Measurements from ENCODE around the gene ZNF813.
"Not testable (repeated sequence)": the region's sequence is repeated elsewhere in the genome, so short reads cannot be mapped to it uniquely, and the experiment has no call there.

The ZNF813 gene

GRCh38 chr19:53467485-53468262, at the start of gene ZNF813:
TSS of gene ZNF813 (plus strand) at chr19:53467733. CDS start at chr19:53483823, 16,090 bp downstream.
- in situ Hi-C loops (cut with MboI; ENCODE audit: low sequenced_read_pairs): no loop called here

DNA sequence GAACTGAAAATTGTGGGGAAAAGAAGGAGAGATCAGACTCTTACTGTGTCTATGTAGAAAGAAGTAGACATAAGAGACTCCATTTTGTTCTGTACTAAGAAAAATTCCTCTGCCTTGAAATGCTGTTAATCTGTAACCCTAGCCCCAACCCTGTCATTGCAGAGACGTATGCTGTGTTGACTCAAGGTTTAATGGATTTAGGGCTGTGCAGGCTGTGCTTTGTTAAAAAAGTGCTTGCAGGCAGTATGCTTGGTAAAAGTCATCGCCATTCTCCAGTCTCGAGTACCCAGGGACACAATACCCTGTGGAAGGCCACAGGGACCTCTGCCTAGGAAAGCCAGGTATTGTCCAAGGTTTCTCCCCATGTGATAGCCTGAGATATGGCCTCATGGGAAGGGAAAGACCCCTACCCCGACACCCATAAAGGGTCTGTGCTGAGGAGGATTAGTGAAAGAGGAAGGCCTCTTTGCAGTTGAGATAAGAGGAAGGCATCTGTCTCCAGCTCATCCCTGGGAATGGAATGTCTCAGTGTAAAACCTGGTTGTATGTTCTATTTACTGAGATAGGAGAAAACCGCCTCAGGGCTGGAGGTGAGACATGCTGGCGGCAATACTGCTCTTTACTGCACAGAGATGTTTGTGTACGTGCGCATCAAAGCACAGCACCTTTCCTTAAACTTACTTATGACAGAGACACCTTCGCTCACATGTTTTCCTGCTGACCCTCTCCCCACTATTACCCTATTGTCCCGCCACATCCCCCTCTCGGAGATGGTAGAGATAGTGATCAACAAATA, 46.8 kb upstream of the ZNF813 start:
- in situ Hi-C loops (cut with MboI; ENCODE audit: low sequenced_read_pairs): not testable (repeated sequence)

DNA sequence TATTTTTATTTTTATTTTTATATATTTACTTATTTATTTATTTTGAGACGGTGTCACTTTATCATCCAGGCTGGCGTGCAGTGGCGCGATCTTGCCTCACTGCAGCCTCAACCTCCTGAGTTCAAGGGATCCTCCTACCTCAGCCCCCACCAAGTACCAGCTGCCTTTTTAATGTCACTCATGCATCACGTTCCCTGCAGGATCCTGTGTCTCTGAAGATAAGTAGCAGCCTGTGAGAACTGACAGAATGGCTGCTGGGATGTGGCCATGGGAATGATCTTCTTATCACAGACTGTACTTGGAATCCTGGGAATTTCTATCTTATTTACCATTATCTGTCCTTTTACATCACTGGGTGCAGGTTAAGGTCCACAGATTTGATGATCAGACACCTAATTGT, 45.0 kb upstream of the ZNF813 start:
- in situ Hi-C loops (cut with MboI; ENCODE audit: low sequenced_read_pairs): no loop called here

GRCh38 chr19:53423074-53423473, 44.5 kb upstream of the ZNF813 start:
- in situ Hi-C loops (cut with MboI; ENCODE audit: low sequenced_read_pairs): not testable (repeated sequence)

- in situ Hi-C loops (cut with MboI; ENCODE audit: low sequenced_read_pairs): not testable (repeated sequence)
Observed at GRCh38 chr19:53423680-53424079, 43.9 kb upstream of the ZNF813 start.

- in situ Hi-C loops (cut with MboI; ENCODE audit: low sequenced_read_pairs): no loop called here
Observed at GRCh38 chr19:53424968-53425597, 42.5 kb upstream of the ZNF813 start.

DNA sequence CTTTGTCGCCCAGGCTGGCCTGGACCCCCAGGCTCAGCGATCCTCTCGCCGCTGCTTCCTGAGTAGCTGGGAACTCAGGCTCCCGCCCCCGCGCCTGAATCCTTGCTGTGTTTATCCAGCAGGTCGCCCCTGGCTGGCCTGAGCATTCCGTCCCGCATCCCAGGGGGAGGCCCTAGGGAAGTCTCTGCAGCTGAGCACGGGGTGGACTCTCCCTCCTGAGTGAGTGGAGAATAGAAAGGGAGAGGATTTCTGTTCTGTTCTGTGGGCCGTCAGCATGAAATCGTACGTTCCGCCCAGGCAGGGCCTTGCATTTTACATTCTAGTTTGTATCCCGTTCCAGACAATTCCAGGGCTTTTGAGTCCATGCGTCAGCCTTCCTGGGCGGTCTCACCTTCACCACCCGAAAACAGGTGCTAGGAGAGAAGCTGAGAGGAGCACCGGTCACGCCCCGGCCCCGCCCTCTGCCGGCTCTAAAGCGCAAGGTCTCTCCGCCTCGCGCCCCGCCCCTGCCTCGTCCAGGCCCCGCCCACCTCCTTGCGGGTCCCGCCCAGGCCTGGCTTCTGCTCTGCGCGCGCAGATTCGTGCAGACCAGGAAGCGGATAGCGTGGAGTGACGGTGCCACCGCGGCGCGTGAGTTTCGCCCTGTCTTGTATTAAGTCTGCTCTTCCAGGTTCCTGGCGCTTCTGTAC, 36.0 kb upstream of the ZNF813 start, which contains the start of gene ZNF761:
Gene ZNF761 (plus strand): TSS at position 586 of the 689 bp plus-strand sequence. CDS start 15,285 bp downstream, outside the sequence.
- in situ Hi-C loops (cut with MboI; ENCODE audit: low sequenced_read_pairs): no loop called here

GRCh38 chr19:53432088-53432661, 35.4 kb upstream of the ZNF813 start:
- in situ Hi-C loops (cut with MboI; ENCODE audit: low sequenced_read_pairs): no loop called here

GRCh38 chr19:53443809-53444208, 23.7 kb upstream of the ZNF813 start:
- in situ Hi-C loops (cut with MboI; ENCODE audit: low sequenced_read_pairs): not testable (repeated sequence)

- in situ Hi-C loops (cut with MboI; ENCODE audit: low sequenced_read_pairs): not testable (repeated sequence)
Observed at GRCh38 chr19:53447196-53447595, 20.3 kb upstream of the ZNF813 start.

GRCh38 chr19:53455828-53456227, 11.7 kb upstream of the ZNF813 start:
- in situ Hi-C loops (cut with MboI; ENCODE audit: low sequenced_read_pairs): no loop called here

- in situ Hi-C loops (cut with MboI; ENCODE audit: low sequenced_read_pairs): not testable (repeated sequence)
Observed at GRCh38 chr19:53460131-53460721, 7.3 kb upstream of the ZNF813 start.

GRCh38 chr19:53461866-53462265, 5.7 kb upstream of the ZNF813 start:
- in situ Hi-C loops (cut with MboI; ENCODE audit: low sequenced_read_pairs): no loop called here

GRCh38 chr19:53462861-53463260, 4.7 kb upstream of the ZNF813 start:
- in situ Hi-C loops (cut with MboI; ENCODE audit: low sequenced_read_pairs): no loop called here

- in situ Hi-C loops (cut with MboI; ENCODE audit: low sequenced_read_pairs): no loop called here
Observed at GRCh38 chr19:53463263-53463662, 4.3 kb upstream of the ZNF813 start.

DNA sequence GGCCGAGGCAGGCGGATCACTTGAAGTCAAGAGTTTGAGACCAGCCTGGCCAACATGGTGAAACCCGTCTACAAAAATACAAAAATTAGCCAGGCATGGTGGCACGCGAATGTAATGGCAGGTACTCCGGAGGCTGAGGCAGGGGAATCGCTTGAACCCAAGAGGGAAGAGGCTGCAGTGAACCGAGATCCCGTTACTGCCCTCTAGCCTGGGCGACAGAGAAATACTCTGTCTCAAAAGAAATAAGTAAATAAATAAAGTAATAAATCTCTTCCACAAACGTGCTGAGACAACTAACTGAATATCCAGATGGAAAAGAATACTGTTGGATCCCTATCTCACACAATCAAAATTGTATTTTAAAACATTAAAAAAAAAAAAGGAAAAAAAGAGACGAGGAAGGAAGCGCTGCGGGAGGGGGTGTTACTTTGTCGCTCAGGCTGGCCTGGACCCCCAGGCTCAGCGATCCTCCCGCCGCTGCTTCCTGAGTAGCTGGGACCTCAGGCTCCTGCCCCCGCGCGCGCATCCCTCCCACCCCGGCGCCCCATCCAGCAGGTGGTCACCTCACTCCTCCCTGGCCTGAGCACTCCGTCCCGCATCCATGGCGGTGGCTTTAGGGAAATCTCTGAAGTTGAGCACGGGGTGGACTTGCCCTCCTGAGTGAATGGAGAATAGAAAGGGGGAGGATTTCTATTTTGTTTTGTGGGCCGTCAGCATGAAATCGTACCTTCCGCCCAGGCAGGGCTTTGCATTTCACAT, 628 bp upstream of the ZNF813 start:
- in situ Hi-C loops (cut with MboI; ENCODE audit: low sequenced_read_pairs): no loop called here

DNA sequence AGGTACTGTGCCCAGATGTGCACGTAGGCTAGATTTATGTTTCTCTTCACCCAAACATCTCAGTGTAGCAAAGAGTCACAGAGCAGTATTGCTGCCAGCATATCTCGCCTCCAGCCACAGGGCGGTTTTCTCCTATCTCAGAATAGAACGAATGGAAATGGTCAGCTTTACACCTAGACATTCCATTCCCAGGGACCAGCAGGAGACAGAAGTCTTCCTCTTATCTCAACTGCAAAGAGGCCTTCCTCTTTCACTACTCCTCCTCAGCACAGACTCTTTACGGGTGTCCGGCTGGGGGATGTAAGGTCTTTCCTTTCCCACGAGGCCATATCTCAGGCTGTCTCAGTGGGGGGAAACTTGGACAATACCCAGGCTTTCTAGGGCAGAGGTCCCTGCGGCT, 1.1 kb downstream of the ZNF813 start:
- in situ Hi-C loops (cut with MboI; ENCODE audit: low sequenced_read_pairs): not testable (repeated sequence)

DNA sequence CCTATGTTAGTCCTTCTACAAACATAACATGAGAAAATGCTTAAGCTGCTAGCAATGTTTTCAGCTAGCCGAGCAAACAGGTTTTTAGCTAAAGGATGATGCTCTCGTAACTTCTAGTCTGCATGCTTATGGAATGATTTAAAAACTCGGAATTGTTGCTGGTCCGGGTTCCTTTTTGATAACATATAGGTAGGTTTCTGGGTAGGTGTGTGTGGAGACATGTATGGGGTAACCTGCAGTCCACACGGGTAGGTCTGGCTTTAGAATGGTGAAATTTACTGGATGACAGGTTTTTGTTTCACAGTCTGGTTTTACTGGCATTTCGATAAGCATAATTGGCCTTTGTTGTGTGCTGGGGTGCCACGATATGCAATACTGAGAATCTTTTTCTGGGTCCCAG, 4.4 kb downstream of the ZNF813 start:
- in situ Hi-C loops (cut with MboI; ENCODE audit: low sequenced_read_pairs): no loop called here

GRCh38 chr19:53474832-53475231, 7.3 kb downstream of the ZNF813 start:
- in situ Hi-C loops (cut with MboI; ENCODE audit: low sequenced_read_pairs): not testable (repeated sequence)
